Renal cortex interstitium (tissue), 11 donors: ENCODE measurements around the gene FRMD3. TPM values are rescaled to one million over a fixed set of nuclear protein-coding genes. Genes with fewer than 3 reads are reported as not detected.

Experiments
- DNase-seq, 11 donors: peaks; one replicate each; pipeline ENCODE4 v3.0.0-alpha.2; 2013; ENCODE audit warnings: low read depth in 9 of 11, low spot score in 4 of 11; ENCODE audit errors: extremely low read depth in 1 of 11
- polyA plus RNA-seq, 3 donors: library from polyadenylated mRNA; unstranded; fragments of 120-200 nt; gene quantifications; one replicate each; pipeline ENCODE4 v1.2.1, GENCODE V29; 2013; ENCODE audit not compliant: insufficient read length in 3 of 3

The FRMD3 gene
- polyA plus RNA-seq, 3 donors: 16.8 to 23.3 (median 21.8) TPM

DNA sequence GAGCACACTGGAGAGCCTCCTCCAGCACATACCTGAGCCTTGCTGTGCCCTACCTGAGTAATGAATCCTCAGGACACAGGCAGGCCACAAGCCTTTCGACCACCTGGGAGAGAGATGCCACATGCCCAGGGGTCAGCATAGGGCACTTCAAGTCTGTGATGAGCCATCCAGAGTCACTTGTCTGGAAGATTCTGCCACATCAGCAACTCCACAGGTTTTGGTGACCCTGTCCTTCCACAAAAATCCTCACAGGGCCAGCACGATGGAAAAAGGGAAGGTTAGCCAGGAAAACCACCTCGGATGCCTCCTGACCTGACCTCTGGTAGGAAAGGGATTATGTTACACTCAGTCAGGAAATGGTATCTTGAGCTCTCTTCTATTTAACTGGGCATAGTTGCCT lies 46.8 kb downstream of the FRMD3 start:
- no peak for DNase-seq

- no peak for DNase-seq
Observed at GRCh38 chr9:83489961-83490360, 48.2 kb downstream of the FRMD3 start.

DNA sequence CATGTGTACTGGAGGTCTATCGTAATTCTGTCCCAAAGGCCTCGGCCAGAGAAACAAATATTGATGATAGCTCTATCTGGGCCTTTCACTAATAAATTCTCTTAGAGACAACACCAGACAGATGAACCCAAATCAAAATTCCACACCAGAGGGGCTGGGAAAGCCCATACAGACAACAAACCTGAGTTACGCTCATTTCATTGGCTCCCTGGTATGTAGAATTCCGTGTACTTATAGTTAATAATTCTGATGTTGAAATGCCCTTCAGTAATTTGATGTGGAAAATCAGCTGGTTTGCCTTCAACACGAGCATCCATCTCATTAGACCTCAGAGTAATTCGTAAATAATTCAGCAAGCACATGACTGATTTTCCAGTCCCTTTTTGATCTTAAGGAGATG lies 53.2 kb downstream of the FRMD3 start:
- no peak for DNase-seq

GRCh38 chr9:83483223-83483622 lies 55.0 kb downstream of the FRMD3 start:
- DNase-seq: no peak

GRCh38 chr9:83479765-83480164 lies 58.4 kb downstream of the FRMD3 start:
- DNase-seq: no peak

- DNase-seq: no peak
Observed at GRCh38 chr9:83477571-83477970, 60.6 kb downstream of the FRMD3 start.

DNA sequence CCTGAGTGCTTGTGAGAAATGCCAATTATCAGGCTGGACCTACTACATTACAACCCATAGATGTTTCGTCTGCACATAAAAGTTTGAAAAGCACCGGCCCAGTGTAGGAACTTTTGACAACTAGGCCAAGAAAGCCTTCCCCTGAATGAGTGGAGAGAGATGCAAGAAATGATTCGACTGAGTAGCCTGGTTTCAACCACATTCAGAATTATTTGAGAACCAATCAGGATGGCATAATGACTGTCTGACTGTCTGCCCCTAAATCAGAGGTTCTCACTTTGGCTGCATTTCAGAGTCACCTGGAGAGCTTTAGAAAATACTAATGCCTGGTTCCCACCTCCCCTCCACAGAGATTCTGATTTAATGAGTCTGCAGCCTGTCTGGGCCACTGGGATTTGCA lies 61.1 kb downstream of the FRMD3 start:
- no peak for DNase-seq

DNA sequence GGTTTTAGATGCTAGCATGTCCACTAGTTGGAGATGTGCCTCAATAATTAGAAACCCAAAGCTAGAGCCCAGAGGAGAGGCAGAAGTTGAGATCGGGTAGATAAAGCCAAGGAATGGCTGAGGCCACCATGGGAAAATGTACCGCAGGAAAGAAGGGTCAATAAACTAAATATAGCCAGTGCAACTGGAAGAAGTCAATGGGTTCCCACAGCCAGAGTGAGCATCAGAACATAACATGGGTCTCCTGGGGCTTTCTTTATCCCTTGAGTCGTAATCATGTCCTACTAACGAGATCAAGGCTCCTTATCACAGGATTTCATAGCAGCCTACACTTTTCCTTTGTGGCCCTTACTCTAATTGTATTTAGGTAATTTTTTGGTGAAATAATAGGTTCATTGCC lies 61.7 kb downstream of the FRMD3 start:
- no peak for DNase-seq

DNA sequence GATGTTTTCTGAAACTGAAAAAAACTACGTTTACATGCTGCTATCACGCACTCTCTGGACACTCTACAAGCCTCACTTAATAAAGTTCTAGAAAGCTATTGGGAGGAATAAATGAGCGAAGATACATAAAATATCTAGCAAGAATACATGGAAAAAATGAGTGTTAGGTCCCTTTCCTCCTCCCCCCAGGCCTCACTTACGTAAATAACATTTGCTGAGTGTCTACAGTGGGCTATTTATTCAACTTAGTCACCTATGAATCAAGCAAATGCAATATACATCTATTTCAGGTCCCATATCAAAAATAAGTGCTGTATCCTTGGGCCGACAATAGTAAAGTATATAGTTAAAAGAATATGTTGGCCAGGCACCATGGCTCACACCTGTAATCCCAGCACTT lies 62.5 kb downstream of the FRMD3 start:
- DNase-seq: no peak

GRCh38 chr9:83474631-83475030 lies 63.6 kb downstream of the FRMD3 start:
- no peak for DNase-seq

GRCh38 chr9:83473488-83473971 lies 64.7 kb downstream of the FRMD3 start:
- DNase-seq: no peak

DNA sequence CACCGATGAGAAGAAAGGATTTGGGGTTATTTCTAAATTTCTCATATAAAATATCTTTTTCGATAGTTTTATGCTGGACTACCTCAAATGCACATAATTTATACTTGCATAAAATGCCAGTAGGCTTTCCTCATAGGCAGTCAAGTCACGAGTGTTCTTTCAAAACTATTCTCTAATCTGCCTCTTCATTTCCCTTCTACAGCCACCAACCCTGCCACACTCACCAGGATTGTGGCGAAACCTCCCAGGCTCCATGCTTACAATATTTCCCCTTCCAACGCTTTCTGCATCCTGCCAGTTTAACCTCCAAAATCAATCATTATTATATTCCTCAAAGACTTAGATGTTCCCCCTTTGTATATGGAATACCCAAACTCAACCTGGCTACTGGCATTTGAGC lies 65.4 kb downstream of the FRMD3 start:
- no peak for DNase-seq

GRCh38 chr9:83472221-83472665 lies 66.0 kb downstream of the FRMD3 start:
- no peak for DNase-seq

DNA sequence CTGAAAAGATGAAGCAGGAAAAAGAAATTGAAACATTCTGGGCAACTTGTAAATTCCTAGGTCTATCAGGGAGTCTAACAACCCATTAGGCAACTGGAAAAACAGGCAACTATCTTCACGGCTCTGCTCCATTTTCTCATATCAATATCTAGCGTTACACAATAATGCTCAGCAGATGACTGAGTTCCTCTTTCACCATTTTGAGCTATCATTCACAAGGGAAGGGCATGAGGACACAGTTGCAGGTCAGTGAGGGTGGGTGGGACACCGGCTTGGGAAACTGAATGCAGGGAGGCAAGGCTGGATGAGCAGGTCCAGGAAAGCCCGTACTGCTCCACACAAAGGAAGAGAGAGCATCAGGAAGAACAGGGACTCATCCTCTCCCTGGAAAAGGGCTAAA lies 67.0 kb downstream of the FRMD3 start:
- no peak for DNase-seq

- DNase-seq: no peak
Observed at GRCh38 chr9:83469722-83470121, 68.5 kb downstream of the FRMD3 start.

DNA sequence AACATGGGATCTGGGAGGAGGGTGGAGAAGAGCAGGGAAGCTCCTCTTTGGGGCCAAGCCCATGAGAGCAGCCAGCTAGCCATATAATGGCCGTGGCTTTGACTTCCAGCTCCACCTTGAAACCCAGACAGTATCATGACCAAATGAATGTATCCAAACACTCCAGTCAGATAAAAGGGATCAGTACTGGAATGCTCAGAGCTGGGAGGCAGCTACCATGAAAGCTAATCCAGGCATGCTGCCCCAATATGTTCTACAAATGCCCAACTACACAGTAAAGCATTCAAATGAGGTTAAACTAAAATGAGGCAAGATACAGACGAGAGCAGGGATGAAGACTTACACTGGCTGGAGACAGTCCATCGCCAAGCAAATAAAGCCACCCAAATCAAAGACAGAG lies 69.4 kb downstream of the FRMD3 start:
- DNase-seq: no peak

DNA sequence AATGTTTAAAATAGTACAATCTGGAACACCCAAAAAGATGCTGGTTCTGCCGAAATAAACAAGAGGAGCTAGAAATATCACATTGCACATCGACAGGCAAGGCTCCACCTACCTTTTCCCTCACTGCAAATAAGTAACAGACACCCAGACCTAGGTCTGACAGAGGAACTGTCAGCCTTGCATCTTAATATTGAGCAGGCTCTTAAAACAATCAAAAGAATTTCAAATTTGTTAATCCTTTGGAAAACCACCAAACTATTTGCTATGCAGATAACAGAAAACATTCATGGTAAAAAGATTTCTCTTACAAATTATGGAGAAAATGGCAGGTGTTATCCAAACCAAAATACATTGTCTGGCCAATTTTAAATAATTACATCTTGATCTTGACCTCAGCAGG lies 71.3 kb downstream of the FRMD3 start:
- DNase-seq: no peak

DNA sequence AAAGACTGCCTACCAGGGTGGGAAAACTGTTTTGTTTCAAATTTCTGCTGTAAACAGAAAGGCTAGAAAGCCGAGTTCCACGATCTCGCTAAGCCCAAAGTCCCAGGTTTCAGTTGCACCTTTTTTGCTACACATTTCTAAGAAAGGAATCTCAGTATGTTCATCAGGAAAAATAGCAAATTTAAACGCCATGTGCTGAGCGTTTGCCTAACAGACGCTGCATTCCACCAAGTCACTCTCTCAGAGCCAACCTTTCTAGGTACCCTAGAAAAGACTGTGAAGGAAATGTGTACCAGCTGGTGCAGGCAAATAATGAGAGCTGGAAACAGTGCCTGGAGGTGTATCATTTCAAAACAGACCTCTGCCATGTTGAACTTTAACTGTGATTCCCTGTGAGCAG lies 71.8 kb downstream of the FRMD3 start:
- DNase-seq: peak in 1 of 11 donors; percentile 18

DNA sequence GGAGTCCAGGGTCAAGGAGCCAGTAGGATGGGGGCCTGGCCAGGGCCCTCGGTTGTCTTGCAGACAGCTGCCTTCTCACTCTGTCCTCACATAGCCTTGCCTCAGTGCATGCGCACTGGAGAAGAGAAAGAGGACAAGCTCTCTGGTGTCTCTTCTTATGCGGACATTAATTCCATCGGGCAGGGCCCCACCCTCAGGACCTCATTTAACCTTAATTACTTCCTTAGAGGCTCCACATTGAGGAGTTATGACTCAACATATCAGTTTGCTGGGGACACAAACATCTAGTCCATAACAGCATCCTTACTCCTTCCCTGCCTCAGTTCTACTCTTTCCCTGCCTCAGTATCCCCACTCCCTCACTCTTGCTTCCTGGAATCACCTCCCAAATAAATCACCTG lies 78.4 kb downstream of the FRMD3 start:
- no peak for DNase-seq

DNA sequence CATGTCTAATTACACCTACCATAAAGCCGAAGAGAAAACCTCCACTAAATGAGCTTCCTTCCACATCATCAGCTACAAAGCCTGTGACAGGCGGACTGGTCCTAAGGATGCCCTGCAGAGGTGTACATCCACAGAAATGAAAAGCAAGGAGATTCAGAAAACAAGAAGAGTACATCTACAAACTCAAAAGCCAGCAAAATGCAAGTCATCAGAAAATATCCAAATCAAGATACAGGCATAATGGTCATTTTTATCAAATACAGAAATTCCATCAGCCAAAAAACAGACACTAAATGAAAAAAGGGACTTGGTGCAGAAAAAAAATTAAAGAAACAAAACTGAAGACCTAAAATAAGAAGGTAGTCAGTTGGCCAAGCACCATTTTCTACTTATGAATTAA lies 79.7 kb downstream of the FRMD3 start:
- DNase-seq: no peak

DNA sequence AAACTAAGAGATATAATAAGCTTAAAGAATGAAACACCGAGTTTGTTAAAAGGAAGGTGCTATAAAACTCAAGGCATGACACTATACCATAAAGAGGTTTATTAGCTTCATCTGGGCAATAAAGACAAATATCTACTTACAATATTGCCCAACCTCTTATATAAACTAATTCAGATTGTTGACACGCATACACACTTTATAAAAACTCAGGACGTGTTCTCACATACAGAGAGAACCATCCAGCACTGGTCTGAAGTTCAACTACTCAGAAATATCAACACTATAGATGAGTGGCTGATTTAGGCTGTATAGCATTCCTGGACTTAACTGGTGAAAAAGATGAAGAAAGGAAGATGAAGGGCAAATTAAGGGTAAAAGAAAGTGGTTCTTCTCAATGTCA lies 81.2 kb downstream of the FRMD3 start:
- DNase-seq: no peak

DNA sequence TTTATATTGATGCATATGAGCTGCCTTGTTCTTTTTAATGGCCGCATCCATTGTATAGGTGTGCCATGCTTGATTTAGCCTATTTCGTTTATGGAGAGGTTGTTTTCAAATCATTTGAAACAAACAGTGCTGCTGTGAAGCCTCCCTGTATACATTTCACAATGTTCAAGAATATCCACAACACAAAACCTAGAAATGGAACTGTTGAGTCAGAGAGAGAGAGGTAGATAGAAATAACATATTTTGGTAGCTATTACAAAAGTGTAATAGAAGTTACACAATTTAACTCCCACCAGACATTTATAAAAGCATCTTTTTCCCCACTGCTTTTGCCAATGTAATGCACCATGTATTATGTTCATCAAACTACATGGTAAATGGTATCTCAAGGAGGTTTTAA lies 82.0 kb downstream of the FRMD3 start:
- DNase-seq: no peak
